ENCODE data around the gene UAP1L1. TPM values are rescaled to one million over a fixed set of nuclear protein-coding genes. Genes with fewer than 3 reads are reported as not detected.
"Not testable (repeated sequence)": the region's sequence is repeated elsewhere in the genome, so short reads cannot be mapped to it uniquely, and the experiment has no call there.

The UAP1L1 gene
- total RNA-seq, 1 donor, result 36.9 TPM

DNA sequence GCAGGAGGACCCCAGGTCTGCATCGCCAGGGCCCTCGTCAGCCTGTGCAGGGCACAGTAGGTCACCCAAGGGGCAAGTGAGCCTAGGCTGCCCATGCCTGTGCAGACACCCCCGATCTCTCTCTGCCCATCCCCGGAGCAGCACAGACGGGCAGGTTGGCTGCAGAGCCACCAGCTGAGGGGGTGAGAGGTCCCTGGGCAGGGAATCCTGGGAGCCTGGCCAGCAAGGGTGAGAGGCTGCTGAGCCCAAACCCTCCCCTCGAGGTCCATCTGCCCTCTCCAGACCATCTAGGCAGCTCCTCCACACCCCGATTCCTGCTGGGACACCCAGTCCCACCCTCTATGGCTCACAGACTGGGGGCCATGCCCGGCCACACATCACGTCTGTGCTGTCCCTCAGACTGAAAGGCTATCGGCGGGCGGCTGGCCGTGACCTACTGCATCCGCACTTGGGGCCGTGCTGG, 40.0 kb downstream of the UAP1L1 start:
- no peaks in the 10 kb centered on the region for H3K27me3 ChIP-seq (ENCODE audit: insufficient read depth, low read length)
- no peak overlapping the region for H3K4me3 ChIP-seq (ENCODE audit: insufficient read depth, low read length)
- H2AFZ ChIP-seq (ENCODE audit: low read length), result no peak overlapping the region
- DNase-seq (ENCODE audit: insufficient read length, low spot score, missing footprints), result peak; percentile 66
- no peaks in the 10 kb centered on the region for H3K4me1 ChIP-seq (ENCODE audit: insufficient read depth, low read length)
- peaks cover 9% of the 10 kb centered on the region for H4K20me1 ChIP-seq (ENCODE audit: insufficient read depth, low read length)
- no peaks in the 10 kb centered on the region for H3K9me3 ChIP-seq (ENCODE audit: low read depth, low read length)
- no peak for TF ChIP-seq CTCF (IDR thresholded peaks at IDR 0.05; ENCODE audit: extremely low read depth, low read depth, low read length)
- H3K27ac ChIP-seq (ENCODE audit: low read depth, low read length), result no peak overlapping the region
- peaks cover 5% of the 10 kb centered on the region for H3K79me2 ChIP-seq (ENCODE audit: insufficient read depth, low read length)
- H3K36me3 ChIP-seq (ENCODE audit: insufficient read depth, low read length), result peaks cover 4% of the 10 kb centered on the region
- H3K4me2 ChIP-seq (ENCODE audit: insufficient read depth, low read length), result no peak overlapping the region

- not testable (repeated sequence) for DNase-seq (ENCODE audit: insufficient read length, low spot score, missing footprints); H3K9me3 ChIP-seq (ENCODE audit: low read depth, low read length); H3K27ac ChIP-seq (ENCODE audit: low read depth, low read length); H4K20me1 ChIP-seq (ENCODE audit: insufficient read depth, low read length); H2AFZ ChIP-seq (ENCODE audit: low read length); H3K4me3 ChIP-seq (ENCODE audit: insufficient read depth, low read length); H3K4me2 ChIP-seq (ENCODE audit: insufficient read depth, low read length); H3K27me3 ChIP-seq (ENCODE audit: insufficient read depth, low read length); H3K79me2 ChIP-seq (ENCODE audit: insufficient read depth, low read length); H3K36me3 ChIP-seq (ENCODE audit: insufficient read depth, low read length); H3K4me1 ChIP-seq (ENCODE audit: insufficient read depth, low read length)
Observed at GRCh38 chr9:137118092-137118603, 40.8 kb downstream of the UAP1L1 start.

- not testable (repeated sequence) for H3K36me3 ChIP-seq (ENCODE audit: insufficient read depth, low read length); H3K9me3 ChIP-seq (ENCODE audit: low read depth, low read length); H3K79me2 ChIP-seq (ENCODE audit: insufficient read depth, low read length); H3K4me3 ChIP-seq (ENCODE audit: insufficient read depth, low read length); H2AFZ ChIP-seq (ENCODE audit: low read length); H3K27me3 ChIP-seq (ENCODE audit: insufficient read depth, low read length); H3K27ac ChIP-seq (ENCODE audit: low read depth, low read length); H3K4me2 ChIP-seq (ENCODE audit: insufficient read depth, low read length); H3K4me1 ChIP-seq (ENCODE audit: insufficient read depth, low read length)
- peaks cover 15% of the 10 kb centered on the region for H4K20me1 ChIP-seq (ENCODE audit: insufficient read depth, low read length)
- peak; percentile 17 for DNase-seq (ENCODE audit: insufficient read length, low spot score, missing footprints)
Observed at GRCh38 chr9:137121927-137122795, 44.8 kb downstream of the UAP1L1 start.

GRCh38 chr9:137122796-137123467, 45.6 kb downstream of the UAP1L1 start:
- H3K4me3 ChIP-seq (ENCODE audit: insufficient read depth, low read length); H3K4me1 ChIP-seq (ENCODE audit: insufficient read depth, low read length); H3K4me2 ChIP-seq (ENCODE audit: insufficient read depth, low read length); DNase-seq (ENCODE audit: insufficient read length, low spot score, missing footprints); H3K9me3 ChIP-seq (ENCODE audit: low read depth, low read length); H3K27ac ChIP-seq (ENCODE audit: low read depth, low read length); H3K27me3 ChIP-seq (ENCODE audit: insufficient read depth, low read length); H2AFZ ChIP-seq (ENCODE audit: low read length); H3K36me3 ChIP-seq (ENCODE audit: insufficient read depth, low read length): not testable (repeated sequence)
- Histone ChIP-seq H3K79me2 (ENCODE audit: insufficient read depth, low read length) (peaks cover 11% of the 10 kb centered on the region), H4K20me1 (ENCODE audit: insufficient read depth, low read length) (peaks cover 15% of the 10 kb centered on the region)

DNA sequence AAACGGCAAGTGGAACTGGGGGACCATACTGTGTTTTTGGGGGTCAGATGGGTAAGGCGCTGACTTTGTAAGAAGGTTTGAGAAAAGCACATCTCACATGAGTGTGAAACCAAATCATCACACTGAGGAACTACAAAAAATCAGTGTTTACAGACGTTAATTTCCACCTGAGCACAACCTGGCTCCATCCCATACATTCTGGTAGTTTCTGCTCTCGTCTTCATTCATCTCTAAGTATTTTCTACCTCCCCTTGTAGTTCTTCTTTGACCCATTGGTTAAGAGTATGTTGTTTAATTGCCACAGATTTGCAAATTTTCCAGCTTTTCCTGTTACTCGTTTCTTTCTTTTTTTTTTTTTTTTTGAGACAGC, 46.1 kb downstream of the UAP1L1 start:
- no peak for DNase-seq (ENCODE audit: insufficient read length, low spot score, missing footprints)
- H3K9me3 ChIP-seq (ENCODE audit: low read depth, low read length), result no peaks in the 10 kb centered on the region

GRCh38 chr9:137123952-137124462, 46.7 kb downstream of the UAP1L1 start:
- not testable (repeated sequence) for H3K4me2 ChIP-seq (ENCODE audit: insufficient read depth, low read length); H3K9me3 ChIP-seq (ENCODE audit: low read depth, low read length); H2AFZ ChIP-seq (ENCODE audit: low read length); H3K4me3 ChIP-seq (ENCODE audit: insufficient read depth, low read length); H3K27me3 ChIP-seq (ENCODE audit: insufficient read depth, low read length); H3K27ac ChIP-seq (ENCODE audit: low read depth, low read length); DNase-seq (ENCODE audit: insufficient read length, low spot score, missing footprints); H3K36me3 ChIP-seq (ENCODE audit: insufficient read depth, low read length)
- H3K4me1 ChIP-seq (ENCODE audit: insufficient read depth, low read length), result peaks cover 14% of the 10 kb centered on the region
- peaks cover 22% of the 10 kb centered on the region for H3K79me2 ChIP-seq (ENCODE audit: insufficient read depth, low read length)
- peaks cover 22% of the 10 kb centered on the region for H4K20me1 ChIP-seq (ENCODE audit: insufficient read depth, low read length)

More for the DNA sequence above, 46.1 kb downstream of the UAP1L1 start:
- H2AFZ ChIP-seq (ENCODE audit: low read length), result no peak overlapping the region
- peaks cover 20% of the 10 kb centered on the region for H4K20me1 ChIP-seq (ENCODE audit: insufficient read depth, low read length)
- no peak for TF ChIP-seq CTCF (IDR thresholded peaks at IDR 0.05; ENCODE audit: extremely low read depth, low read depth, low read length)
- H3K4me2 ChIP-seq (ENCODE audit: insufficient read depth, low read length), result no peak overlapping the region
- H3K27ac ChIP-seq (ENCODE audit: low read depth, low read length), result no peak overlapping the region
- no peaks in the 10 kb centered on the region for H3K27me3 ChIP-seq (ENCODE audit: insufficient read depth, low read length)
- H3K79me2 ChIP-seq (ENCODE audit: insufficient read depth, low read length), result peaks cover 16% of the 10 kb centered on the region
- H3K4me3 ChIP-seq (ENCODE audit: insufficient read depth, low read length), result no peak overlapping the region
- no peaks in the 10 kb centered on the region for H3K36me3 ChIP-seq (ENCODE audit: insufficient read depth, low read length)
- H3K4me1 ChIP-seq (ENCODE audit: insufficient read depth, low read length), result peaks cover 9% of the 10 kb centered on the region

Data from osteoblast (primary cell).